Activated T-helper 2 cell treated with anti-CD3 and anti-CD28 coated beads, Interferon-gamma antibody, Interleukin-2, Interleukin-4, amounts not matched to agents 10 μg/mL and 5 μg/mL and 100 μg/mL, durations not matched to agents 14 hours and 24 hours and 36 hours (primary cell): ENCODE results near the gene PLP2. TPM values are rescaled to one million over a fixed set of nuclear protein-coding genes. Genes with fewer than 3 reads are reported as not detected.

Experiments used
- DNase-seq: peaks from one replicate; pipeline ENCODE4 v3.0.0; 2021; ENCODE audit warnings: low spot score
- H3K27ac Mint-ChIP-seq: one replicate; pipeline ENCODE4 v1.8.0; 2021; ENCODE audit warnings: mixed read lengths
- H3K27me3 Mint-ChIP-seq: one replicate; pipeline ENCODE4 v1.8.0; 2021; ENCODE audit warnings: low read depth, mixed read lengths
- H3K36me3 Mint-ChIP-seq: one replicate; pipeline ENCODE4 v1.8.0; 2021; ENCODE audit warnings: low read depth, mixed read lengths
- H3K4me1 Mint-ChIP-seq: one replicate; pipeline ENCODE4 v1.8.0; 2021; ENCODE audit warnings: low read depth, mixed read lengths
- H3K4me3 Mint-ChIP-seq: one replicate; pipeline ENCODE4 v1.8.0; 2021; ENCODE audit warnings: low read depth, mild to moderate bottlenecking, moderate library complexity, mixed read lengths
- H3K9me3 Mint-ChIP-seq: one replicate; pipeline ENCODE4 v1.8.0; 2021; ENCODE audit warnings: mixed read lengths
- intact Hi-C: fragments of 100-400 bp; cut with micrococcal nuclease; formaldehyde crosslinking; loops from one replicate; pipeline ENCODE4 v1.15.1; 2023
- total RNA-seq: library from RNA; stranded (reverse); gene quantifications from 2 replicates; pipeline ENCODE4 v1.2.3, GENCODE V29; 2022

The PLP2 gene
- total RNA-seq, 1 donor from 2014 or later, result 116 TPM

DNA sequence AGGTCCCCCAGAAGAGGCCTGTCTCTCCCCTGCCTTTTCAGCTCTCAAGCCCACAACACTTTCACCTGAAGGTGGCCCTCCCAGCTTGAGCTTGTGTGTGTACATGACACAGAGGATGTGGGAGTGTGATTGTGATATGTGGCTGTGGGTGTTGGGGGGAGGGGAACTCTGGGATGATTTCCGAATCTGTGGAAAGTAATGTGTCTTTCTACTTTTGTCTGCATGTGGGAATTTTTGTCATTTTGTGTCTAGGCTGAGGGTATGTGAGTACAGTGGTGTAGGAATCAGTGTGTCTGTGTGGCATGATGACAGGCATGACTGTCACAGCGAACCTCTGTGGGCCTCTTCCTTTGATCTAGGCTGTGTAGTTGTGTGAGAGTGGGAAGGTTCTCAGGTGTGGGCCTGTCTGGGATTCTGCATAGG lies 21.9 kb downstream of the PLP2 start:
- no peak overlapping the region for H3K4me3 Mint-ChIP-seq
- no peaks in the 10 kb centered on the region for H3K27me3 Mint-ChIP-seq
- peaks cover 3% of the 10 kb centered on the region for H3K36me3 Mint-ChIP-seq
- H3K9me3 Mint-ChIP-seq, result no peaks in the 10 kb centered on the region
- DNase-seq, result no peak
- intact Hi-C loops, result loop anchor here (2.0 to 5.0 kb wide), 3 partner anchors 36 to 561 kb away; partner anchors contain the start of gene CCDC22
- H3K27ac Mint-ChIP-seq, result peak overlapping the region; percentile 57
- peaks cover 30% of the 10 kb centered on the region for H3K4me1 Mint-ChIP-seq

DNA sequence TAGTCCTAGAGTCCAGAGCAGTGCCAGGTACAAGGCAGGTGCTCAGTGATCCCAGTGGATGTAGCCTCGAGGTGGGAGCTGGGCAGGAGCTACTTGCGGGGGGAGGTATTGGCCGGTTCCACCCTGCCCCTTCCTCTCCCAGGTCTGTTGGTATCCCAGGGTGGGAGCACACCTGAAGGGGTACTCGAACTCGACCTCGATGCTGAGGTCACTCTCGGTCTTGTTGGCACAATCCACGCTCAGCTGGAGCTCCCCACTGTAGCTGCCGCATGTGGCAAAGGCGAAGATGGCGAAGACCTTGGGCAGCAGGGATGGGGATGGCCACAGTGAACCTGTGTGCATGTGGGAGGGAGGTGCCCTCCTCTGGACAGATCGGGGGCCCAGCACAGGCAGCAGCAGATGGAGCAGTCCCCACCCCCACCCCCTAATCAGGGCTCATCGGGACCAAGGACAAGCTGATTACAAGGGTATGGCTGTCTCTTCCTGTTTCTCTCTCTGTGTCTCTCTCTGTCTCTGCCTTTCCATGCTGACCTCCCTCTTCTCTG lies 25.9 kb downstream of the PLP2 start:
- Mint-ChIP-seq H3K4me1 (peaks cover 25% of the 10 kb centered on the region), H3K4me3 (no peak overlapping the region), H3K9me3 (no peaks in the 10 kb centered on the region), H3K36me3 (no peaks in the 10 kb centered on the region), H3K27ac (no peak overlapping the region), H3K27me3 (no peaks in the 10 kb centered on the region)
- no peak for DNase-seq
- intact Hi-C loops, result no loop called here

DNA sequence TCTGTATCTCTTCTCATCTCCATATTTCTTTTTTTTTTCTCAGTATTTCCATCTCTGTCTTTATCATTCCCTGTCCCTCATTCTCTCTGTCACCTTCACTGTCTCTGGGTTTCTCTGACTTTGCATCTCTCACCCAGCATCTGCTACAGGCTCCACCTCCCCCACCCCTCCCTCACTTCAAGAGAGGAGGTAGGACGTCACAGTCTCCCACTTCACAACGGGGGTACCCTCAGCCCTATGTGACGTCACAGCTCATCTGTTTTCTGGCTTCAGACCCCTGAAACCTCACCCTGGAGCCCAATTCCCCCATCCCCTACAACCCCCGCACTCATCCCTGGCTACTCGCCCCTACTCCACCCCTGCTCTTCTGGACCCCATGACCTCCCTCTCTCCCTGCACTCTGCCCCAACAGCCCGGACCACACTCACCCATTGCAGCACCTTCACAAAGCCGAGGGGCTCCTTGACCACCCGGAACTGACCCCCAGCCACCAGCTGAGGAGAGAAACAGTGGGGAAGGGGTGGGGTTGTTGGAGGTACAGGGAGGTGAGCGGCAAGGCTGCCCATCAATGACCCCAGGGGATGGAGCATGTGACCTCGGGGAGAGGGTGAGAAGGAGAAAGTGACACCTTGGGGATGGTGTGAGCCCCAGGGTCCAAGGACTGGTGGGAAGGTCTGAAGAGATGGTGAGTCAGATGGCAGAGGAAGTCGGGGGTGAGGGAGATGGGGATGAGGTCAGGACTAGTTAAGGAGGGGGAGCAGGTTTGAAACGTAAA lies 27.0 kb downstream of the PLP2 start:
- Mint-ChIP-seq H3K9me3 (no peaks in the 10 kb centered on the region), H3K4me1 (peaks cover 15% of the 10 kb centered on the region), H3K27me3 (no peaks in the 10 kb centered on the region), H3K4me3 (peak overlapping the region; percentile 61), H3K36me3 (no peaks in the 10 kb centered on the region), H3K27ac (no peak overlapping the region)
- intact Hi-C loops, result no loop called here
- no peak for DNase-seq

DNA sequence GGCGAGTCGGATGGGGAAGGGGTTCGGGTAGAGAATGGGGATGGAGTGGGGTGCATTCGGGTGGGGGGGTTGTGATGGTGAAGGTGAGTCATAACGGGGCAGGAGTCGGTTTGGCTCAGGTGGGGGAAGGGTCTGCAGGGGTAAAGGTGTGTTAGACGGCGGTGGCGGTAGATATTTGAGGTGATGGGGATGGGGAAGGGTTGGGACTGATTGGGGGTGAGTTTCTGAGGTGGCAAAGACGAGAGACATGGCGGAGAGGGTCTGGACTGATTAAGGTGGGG lies 27.6 kb downstream of the PLP2 start:
- intact Hi-C loops, result no loop called here
- Mint-ChIP-seq H3K27me3 (no peaks in the 10 kb centered on the region), H3K4me3 (peak overlapping the region; percentile 61), H3K9me3 (no peaks in the 10 kb centered on the region), H3K27ac (no peak overlapping the region), H3K36me3 (no peaks in the 10 kb centered on the region), H3K4me1 (peaks cover 14% of the 10 kb centered on the region)
- DNase-seq, result no peak

DNA sequence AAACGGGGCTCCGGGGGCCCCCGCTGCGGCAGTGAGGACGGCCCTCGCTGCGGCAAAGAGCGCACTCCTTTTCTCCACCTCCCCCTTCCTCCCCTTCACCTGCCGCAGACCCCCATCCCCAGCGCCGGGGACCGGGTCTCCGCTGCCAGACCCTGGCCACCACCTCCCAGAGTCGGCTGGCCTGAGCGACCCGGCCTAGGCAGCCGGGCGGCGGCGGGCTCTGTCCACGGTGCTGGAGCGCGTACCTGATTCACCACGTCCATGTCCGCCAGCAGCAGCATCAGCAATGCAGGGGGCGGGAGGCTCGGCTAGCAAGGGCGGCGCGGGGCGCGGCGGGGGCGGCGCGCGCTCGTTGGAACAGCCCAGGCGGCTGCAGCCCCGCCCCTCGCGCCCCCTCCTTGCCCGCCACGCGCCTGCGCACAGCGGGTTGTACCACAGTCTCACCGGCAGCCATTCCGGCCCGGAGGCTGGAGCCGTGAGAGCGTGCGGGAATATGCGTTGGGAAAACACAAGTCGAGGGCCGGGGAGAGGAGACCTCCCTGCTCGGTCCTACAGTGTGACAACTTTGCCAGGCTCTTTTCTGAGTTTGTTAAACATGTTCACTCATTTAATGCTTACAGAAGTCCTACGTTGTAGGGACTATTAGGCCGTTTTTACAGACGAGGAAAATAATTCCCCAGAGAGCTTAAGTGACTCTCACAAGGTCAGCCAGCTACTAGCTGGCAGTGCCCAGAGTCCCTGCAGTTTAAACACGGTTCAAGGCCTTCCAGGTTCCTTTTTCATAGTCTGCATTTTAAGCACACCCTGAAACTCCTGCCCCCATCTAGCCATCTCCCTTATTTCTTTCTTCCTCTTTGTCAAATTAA lies 28.4 kb downstream of the PLP2 start, which contains the start of gene SYP:
Gene SYP, minus strand, starts transcription at position 288 of the 866 bp plus-strand sequence. Its CDS starts 7 bp downstream, at position 281.
- no peaks in the 10 kb centered on the region for H3K36me3 Mint-ChIP-seq
- peak; percentile 82 for DNase-seq
- no peaks in the 10 kb centered on the region for H3K9me3 Mint-ChIP-seq
- H3K4me1 Mint-ChIP-seq, result peaks cover 14% of the 10 kb centered on the region
- H3K27me3 Mint-ChIP-seq, result no peaks in the 10 kb centered on the region
- peak within 1 kb of the TSS; percentile 61 for H3K4me3 Mint-ChIP-seq
- H3K27ac Mint-ChIP-seq, result peak within 1 kb of the TSS; percentile 28
- intact Hi-C loops, result loop anchor here (2.0 kb wide), 1 partner anchor 69 kb away; the partner anchor contains the start of gene PPP1R3F

DNA sequence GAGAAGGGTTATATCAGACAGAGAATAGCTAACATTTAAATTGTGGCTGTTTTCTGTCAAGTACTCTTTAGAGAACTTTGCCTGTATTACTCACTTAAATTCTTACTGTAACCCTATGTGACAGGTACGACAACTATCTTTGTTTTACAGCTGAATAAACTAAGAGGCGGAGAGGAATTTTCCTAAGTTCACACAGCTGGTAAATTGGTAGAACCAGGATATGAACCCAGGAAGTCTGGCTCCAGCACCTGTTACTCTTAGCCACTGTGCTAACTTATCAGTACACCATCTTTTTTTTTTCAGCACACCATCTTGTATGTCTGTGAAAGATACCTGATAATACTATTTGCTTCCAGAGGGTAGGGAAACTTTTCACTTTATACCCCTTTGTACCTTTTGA lies 30.3 kb downstream of the PLP2 start:
- Mint-ChIP-seq H3K36me3 (no peaks in the 10 kb centered on the region), H3K4me3 (no peak overlapping the region), H3K27ac (no peak overlapping the region), H3K27me3 (no peaks in the 10 kb centered on the region), H3K9me3 (no peaks in the 10 kb centered on the region), H3K4me1 (peaks cover 14% of the 10 kb centered on the region)
- intact Hi-C loops, result no loop called here
- no peak for DNase-seq

DNA sequence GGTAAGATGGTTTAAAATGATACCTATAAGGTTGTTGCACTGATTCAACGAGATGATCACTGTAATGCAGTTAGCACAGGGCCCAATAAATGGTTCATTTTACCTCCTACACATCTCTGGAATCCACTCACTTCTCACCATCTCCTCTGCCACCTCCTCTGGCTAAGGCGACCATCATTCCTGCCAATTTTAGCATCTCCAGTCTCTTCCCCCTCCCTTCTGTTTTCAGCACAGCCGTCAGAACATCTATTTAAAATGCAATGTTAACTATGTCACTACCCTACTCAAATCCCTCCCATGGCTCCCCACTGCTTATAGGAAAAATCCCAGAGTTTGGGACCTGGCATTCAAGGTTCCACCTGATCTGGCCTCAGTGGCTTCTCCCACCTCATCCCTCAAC lies 31.8 kb downstream of the PLP2 start:
- Mint-ChIP-seq H3K9me3 (no peaks in the 10 kb centered on the region), H3K27me3 (no peaks in the 10 kb centered on the region), H3K36me3 (no peaks in the 10 kb centered on the region), H3K27ac (no peak overlapping the region), H3K4me3 (no peak overlapping the region), H3K4me1 (peaks cover 8% of the 10 kb centered on the region)
- intact Hi-C loops, result no loop called here
- no peak for DNase-seq

DNA sequence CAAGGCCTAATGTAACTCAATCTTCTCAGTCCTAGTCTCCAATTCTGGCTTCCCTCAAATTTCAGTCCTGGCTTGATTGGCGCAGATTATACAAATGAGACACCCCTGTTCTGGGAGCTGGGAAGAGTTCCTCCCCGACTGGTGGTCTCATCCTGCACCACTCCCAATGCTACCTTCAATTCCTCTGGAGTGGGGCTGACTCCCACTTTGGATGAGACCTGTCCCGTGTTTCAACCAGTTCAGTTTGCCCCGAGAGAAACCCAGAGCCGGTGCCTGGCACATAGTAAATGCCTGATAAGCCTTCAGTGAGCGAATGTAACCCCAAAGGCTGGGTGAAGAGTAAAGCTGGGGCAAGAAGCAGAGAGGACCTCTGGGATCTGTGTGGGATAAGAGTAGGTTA lies 32.3 kb downstream of the PLP2 start:
- intact Hi-C loops, result no loop called here
- no peaks in the 10 kb centered on the region for H3K9me3 Mint-ChIP-seq

DNA sequence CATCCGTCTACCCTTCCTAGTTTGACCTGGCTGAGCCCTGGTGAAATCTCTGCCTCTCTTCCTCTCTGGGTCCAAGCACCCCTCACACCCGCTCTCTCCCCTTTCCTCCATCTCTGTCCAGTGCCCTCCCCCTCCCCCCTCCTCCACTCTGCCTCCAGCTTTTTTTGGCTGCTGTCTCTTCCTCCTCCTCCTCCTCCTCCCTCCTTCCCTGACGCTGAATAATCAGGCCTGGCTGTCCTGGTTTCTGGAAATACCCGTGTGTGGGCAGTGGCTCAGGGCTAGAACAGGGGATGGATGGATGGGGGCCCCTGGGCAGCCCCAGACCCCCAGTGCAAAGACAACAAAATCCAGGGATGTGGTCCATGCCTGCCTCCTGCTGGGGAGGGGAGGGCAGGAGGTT lies 33.0 kb downstream of the PLP2 start:
- no peaks in the 10 kb centered on the region for H3K9me3 Mint-ChIP-seq
- H3K4me1 Mint-ChIP-seq, result peaks cover 3% of the 10 kb centered on the region
- H3K36me3 Mint-ChIP-seq, result no peaks in the 10 kb centered on the region
- no peak for DNase-seq
- H3K4me3 Mint-ChIP-seq, result no peak overlapping the region
- intact Hi-C loops, result no loop called here
- no peaks in the 10 kb centered on the region for H3K27me3 Mint-ChIP-seq
- H3K27ac Mint-ChIP-seq, result no peak overlapping the region

More for the DNA sequence above, 32.3 kb downstream of the PLP2 start:
- H3K4me3 Mint-ChIP-seq, result no peak overlapping the region
- no peak overlapping the region for H3K27ac Mint-ChIP-seq
- no peaks in the 10 kb centered on the region for H3K27me3 Mint-ChIP-seq
- DNase-seq, result no peak
- H3K4me1 Mint-ChIP-seq, result peaks cover 4% of the 10 kb centered on the region
- no peaks in the 10 kb centered on the region for H3K36me3 Mint-ChIP-seq

DNA sequence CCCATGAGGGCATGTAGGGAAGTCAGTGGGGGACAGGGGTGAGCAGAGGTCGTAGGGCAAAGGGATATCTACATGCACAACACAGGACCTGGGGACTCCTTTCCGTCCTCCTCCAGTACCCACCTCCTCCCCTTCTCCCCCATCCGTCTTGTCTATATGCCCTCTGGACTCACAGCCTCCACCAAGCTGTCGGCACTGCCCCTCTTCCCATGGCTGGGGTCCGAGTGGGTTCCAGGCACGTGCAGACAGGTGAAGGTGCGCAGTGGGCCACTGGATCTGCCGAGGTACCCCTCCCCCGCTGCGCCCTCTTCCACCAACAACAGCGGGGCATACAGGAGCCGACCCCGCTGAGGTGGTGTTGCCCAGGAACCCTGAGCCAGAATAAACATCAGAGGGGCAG lies 33.7 kb downstream of the PLP2 start:
- Mint-ChIP-seq H3K27ac (no peak overlapping the region), H3K36me3 (no peaks in the 10 kb centered on the region), H3K4me3 (no peak overlapping the region), H3K27me3 (no peaks in the 10 kb centered on the region), H3K4me1 (peaks cover 3% of the 10 kb centered on the region), H3K9me3 (no peaks in the 10 kb centered on the region)
- intact Hi-C loops, result no loop called here
- no peak for DNase-seq

DNA sequence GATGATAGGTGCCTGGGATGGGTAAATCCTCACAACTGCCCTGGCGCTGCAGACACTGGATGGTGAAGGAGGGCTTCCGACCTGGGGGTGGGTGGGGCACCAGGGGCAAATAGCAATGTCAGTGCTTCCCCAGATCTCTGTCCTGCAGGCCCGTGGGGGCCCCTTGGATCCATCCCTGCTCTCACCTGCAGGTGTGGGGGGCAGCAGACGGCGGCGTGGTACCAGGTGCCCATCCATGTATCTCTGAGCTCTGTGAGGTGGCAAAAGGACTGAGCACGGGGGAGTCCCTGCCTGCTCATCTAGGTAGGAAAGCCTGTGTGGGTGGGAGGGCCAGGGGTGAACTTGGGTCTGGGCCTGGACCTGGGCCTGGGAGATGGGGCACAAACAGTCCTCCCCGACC lies 34.8 kb downstream of the PLP2 start:
- intact Hi-C loops, result no loop called here
- H3K36me3 Mint-ChIP-seq, result no peaks in the 10 kb centered on the region
- no peak overlapping the region for H3K4me3 Mint-ChIP-seq
- no peak overlapping the region for H3K27ac Mint-ChIP-seq
- no peak for DNase-seq
- no peaks in the 10 kb centered on the region for H3K9me3 Mint-ChIP-seq
- H3K27me3 Mint-ChIP-seq, result no peaks in the 10 kb centered on the region
- H3K4me1 Mint-ChIP-seq, result no peaks in the 10 kb centered on the region

DNA sequence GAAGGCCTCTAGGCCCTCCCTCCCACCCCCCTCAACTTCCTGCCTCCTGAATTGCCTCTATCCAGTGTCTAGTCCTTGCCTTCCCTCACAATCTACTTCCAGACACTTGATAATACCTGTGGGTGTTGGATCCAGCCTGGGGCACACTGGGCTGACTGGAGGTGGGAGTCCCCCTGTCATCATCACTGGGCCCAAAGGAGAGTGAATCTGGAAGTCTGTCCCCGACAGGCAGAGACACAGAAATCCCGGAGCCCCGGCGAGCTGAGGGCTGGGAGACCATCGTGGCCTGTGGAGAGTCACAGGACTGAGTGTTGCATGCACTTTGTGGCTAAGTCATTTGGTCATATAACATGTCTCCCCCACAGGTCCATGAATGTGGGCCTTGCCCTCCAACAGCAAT lies 36.7 kb downstream of the PLP2 start:
- H3K27me3 Mint-ChIP-seq, result no peaks in the 10 kb centered on the region
- H3K9me3 Mint-ChIP-seq, result no peaks in the 10 kb centered on the region
- H3K27ac Mint-ChIP-seq, result no peak overlapping the region
- no peaks in the 10 kb centered on the region for H3K36me3 Mint-ChIP-seq
- H3K4me1 Mint-ChIP-seq, result no peaks in the 10 kb centered on the region
- intact Hi-C loops, result no loop called here
- H3K4me3 Mint-ChIP-seq, result no peak overlapping the region
- DNase-seq, result no peak
